Femur (tissue), 1 donor: Measurements from ENCODE around the gene SH3RF3.
"Not testable (repeated sequence)": the region's sequence is repeated elsewhere in the genome, so short reads cannot be mapped to it uniquely, and the experiment has no call there.

Experiments used
- DNase-seq: peaks from one replicate; pipeline ENCODE4 v3.0.0-alpha.2; 2017

Gene SH3RF3

DNA sequence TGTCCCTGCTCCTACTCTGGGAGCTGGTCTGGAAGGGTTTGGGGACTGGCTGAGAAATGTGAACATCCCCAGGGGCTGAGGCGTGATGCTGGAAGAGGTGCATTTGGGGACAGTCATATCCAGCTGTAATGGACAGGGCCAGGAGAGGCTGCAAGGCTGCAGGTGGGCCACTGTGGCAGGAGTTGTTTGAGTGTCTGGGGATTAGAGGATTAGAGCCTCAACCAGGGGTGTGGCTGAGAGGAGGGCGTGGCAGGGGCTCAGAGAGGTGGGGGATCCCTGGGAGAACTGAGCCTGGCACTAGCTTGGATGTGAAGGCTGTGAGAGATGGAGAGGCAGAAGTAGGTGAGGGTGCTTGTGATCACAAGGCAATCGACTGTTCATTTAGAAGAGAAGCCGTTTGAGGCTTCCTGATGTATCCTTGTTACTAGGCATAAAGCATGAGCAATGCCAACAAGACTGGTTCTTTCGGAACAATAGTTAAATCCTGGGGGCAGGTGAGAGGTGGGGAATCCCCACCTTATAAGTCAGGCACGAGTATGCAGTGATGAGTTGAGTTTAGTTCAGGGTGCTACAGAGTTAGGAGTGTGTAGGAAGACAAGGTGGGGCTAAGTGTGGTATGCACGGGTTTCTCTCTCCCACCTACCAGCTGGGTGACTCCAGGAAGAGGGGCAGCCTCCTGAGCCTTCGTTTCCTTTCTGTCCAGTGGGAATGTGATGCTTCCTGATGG lies 31.9 kb downstream of the SH3RF3 start:
- DNase-seq, result no peak

DNA sequence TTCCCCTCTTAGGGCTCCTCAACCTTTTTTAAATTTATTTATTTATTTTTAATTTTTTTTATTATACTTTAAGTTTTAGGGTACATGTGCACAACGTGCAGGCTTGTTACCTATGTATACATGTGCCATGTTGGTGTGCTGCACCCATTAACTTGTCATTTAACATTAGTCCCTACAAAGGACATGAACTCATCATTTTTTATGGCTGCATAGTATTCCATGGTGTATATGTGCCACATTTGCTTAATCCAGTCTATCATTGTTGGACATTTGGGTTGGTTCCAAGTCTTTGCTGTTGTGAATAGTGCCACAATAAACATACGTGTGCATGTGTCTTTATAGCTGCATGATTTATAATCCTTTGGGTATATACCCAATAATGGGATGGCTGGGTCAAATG lies 33.4 kb downstream of the SH3RF3 start:
- DNase-seq, result not testable (repeated sequence)

DNA sequence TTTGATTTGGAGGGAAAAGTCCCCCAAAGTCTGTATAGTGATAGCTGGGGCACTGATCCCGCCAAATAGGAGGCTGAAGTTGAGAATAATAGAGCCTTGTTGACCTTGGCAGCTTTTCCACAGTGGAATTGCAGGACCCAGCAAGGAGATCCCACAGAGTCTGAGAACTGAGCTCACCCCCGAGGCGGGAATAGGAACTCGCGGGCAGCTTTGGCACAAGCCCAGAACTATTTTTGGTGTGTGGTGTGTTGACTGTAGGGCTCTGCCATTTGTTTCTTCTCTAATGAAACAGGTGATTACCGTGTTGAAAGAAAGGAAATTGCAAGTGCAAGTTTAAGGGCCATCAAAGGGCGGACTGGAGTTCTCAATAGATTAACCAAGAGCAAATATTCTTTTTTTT lies 34.0 kb downstream of the SH3RF3 start:
- DNase-seq, result peak; percentile 82

DNA sequence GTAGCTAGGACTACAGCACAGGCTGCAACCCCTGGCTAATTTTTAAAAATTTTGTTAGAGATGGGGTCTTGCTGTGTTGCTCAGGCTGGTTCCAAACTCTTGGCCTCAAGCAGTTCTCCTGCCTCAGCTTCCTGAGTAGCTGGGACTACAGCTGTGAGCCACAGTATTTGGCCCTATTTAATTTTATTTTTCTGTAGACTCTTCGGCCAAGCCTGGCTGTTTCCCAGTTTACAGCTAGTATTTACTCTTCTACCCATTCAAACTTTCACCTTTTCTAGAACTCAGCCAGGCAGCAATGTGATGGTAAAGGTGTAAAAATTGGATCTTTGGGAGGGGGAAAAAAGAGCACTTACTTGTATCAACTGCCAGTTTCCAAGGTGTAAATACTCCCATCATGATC lies 35.3 kb downstream of the SH3RF3 start:
- no peak for DNase-seq

DNA sequence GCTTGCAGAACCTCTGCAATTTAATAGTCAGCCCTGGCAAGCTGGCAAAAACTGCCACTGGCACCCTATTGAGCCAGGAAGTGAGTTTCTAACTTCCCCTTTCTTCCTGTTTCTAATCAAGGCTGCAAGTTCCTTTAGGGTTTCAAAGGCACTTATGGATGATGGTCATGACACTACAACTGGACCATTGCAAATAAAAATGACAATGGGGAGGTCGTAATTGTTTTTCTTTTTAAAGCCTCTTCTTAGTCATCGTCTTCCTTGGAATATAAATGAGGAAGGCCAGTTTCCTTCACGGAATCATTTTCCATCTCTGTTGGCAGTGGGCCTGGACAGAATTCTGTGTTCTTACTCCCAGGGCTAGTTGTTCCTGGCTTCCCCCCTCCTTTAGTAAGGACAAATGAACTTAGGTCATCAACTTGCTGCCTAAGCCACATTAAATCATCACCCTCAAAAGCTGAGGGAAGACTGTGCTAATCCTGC lies 35.8 kb downstream of the SH3RF3 start:
- peak; percentile 75 for DNase-seq

DNA sequence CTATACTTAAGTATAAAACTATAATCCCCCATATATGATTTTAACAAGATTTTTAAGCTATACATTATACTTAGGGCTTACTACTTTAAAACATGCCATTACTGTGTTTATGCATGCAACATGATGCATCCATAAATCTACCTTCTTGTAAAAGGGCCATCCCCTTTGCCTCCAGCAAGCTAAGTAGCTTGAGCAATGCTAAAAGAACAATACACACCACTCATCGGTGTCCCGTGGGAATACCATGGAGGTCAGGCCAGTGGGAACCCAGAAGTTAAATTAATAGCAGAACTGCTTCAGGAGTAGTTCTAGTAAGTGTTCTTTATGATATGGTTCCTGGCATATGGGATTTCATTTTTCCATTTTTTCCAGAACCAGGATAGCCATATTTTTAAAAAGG lies 37.8 kb downstream of the SH3RF3 start:
- DNase-seq, result no peak

DNA sequence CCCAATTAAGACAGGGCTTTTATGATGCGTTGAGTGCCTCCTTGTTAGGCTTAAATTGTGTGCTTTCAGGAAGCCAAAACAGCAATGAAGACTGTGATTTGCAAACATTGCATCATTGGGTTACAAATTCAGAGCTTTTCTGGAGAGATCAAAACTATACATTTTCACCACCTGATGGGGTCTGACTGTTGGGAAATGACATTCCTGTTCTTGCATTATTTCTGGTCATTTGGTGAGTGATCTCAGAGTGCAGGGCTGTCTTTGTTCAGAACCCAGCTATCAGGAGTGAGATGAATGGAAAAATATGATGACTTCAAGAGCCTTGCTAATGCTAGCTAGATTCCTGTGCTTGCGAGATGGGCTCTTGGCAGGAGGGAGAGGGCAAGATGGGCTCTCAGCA lies 39.1 kb downstream of the SH3RF3 start:
- no peak for DNase-seq

DNA sequence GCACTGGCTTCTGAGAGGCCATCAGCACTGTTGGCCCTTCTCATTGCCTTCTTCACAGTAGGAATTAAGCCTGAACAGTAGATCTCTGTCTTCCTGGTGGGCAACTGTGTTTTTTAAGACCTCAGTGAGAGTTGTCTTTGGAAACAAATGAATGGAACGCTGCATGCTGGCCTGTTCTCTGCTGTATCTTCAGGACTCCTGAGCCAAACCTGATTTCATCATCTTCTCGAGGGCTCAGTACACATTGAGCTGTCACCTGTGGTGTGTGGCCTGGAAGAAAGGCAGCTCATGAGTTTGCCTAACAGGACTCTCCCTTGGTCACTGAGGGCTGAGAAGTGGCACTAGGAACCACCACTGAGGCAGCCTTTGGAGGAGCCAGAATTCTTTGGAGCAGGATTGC lies 39.7 kb downstream of the SH3RF3 start:
- DNase-seq, result no peak

DNA sequence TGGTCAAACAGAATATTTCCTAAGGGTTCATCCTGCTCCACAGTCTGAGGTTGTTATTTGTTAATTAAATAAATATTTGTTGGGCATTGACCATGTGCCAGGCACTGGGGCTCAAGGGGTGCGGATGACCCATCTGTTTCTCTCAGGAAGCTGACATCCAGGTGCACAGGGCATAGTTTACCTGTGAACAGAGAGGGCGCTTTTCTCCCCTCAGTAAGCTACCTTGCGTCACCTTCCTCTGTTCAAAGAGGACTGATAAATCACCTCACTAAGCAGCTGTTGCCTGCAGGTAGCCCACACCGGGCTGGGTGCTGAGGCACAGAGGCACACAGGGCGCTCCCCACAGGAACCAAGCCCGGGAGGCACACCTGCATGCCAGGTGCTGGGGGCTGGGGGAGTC lies 41.6 kb downstream of the SH3RF3 start:
- DNase-seq, result no peak

DNA sequence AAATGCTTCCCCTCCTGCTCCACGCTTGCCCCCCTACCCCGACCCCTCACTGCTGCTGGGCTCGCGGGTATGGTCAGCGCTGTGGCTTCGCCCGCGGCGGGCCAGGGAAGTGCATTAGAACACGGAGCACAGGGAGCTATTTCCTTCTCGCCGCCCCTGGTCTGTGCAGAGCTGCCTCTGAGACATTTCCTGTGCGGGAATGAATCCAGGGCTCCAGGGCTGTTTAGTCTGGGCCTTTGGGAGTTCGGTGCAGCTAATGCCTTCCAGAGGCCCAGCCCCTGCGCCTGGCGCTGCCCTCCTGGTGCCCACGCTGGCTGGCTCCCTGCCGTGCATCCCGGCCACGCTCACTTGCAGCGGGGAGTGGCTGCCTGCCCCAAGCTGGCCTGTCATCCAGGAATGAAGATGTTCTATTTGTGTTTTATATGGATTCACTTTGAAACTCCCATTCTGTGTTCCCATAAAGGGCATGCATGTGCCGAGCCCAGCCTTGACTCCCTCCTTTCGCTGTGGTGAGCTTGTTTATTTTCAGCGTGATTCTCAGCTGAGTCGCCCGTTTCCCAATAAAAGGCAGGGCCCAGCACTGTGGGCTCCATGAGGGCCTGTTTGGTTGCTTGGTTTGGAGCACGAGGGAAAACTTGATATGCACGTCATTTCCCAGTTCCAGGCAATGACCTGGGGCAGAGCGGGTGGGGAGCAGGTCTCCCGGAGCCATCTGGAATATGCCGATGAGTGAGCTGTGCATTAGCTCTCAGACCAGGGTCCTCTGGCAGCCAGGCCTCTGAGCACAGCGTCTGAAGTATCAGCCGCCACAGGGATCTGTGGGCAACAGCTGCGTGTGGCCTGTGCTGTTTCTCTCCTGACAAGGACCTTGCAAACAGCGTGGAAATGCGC lies 42.7 kb downstream of the SH3RF3 start:
- peak; percentile 75 for DNase-seq

DNA sequence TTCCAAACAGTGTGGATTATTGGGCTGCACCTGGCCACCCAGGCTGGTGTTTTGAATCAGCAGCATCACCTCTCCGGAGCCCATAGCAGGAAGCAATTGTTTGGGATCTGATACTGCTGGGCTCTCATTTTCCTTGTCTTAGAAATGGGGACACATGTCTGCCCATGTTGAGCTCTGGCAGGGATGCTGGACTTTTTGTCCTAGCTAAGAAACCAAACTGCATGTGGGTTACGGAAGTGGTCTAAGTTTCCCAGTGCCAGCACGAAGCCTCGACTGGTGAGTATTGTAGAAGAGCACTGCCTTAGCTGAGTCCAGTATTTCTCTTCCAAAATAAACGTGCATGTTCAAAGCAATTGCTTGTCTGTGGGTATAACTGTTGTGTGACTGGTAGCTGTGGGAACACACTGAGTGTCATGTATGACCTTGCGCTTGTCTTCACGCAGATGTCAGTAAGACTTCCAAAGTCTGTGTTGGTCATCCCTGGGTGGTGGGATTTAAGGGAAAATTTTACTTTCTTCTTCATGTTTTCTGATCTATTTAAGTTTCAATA lies 43.6 kb downstream of the SH3RF3 start:
- no peak for DNase-seq

DNA sequence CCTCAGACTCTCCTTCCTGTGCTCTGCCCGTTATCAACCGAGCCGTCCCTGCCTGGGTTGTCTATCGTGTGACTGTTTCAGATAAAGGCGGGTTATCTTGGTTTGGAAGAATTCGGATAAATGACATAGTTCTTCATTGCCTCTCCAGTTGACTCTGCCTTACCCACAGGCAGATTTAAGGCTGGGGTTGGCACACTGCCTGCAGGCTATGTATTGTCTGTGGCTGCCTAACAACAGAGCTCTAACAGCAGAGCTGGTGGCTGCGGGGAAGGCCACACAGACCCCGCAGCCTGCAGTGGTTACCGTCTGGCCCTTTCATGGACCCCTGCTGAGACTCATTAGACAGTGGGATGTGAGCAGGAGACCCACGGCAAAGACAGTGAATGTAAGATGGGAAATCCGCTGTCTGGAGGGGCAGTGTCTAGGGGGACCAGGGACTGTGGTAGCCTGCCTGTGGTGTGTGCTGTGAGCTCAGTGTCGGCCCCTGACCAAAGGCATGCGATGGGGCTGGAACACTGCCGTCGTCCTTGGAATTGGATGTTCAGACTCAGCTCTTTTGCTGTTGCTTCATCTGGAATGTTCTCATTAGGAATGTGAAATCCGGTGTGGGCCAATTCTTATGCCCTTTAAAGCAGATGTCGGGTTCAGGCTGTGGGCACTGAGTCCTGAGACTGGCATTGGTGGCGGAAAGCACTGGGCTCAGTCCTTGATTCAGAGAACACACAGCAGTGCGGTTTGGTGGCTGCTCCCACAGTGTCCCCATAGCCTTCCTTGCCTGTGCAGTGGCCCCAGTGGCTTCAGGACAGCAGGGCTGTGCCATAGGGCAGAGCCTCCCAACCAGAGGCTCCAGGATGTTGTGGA lies 44.5 kb downstream of the SH3RF3 start:
- peak; percentile 84 for DNase-seq

DNA sequence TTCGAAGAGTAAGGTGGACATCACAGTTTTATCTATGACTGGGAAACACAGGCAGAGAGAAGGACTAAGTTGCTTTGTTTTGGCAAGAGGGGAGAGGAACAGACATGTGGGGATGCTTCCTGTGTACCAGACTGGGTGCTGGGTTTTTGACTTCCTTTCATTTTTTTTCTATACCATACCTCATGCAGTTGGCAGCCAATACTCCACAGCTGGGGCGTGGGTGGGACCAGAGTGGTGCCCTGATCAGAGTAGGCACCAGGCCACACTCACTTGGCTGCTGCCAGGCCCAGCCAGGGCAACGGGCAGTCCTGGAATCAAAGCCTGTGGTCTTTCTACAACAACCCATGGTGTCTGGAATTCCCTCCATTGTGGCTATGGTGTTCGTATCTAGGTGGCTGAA lies 45.2 kb downstream of the SH3RF3 start:
- DNase-seq, result peak; percentile 52

DNA sequence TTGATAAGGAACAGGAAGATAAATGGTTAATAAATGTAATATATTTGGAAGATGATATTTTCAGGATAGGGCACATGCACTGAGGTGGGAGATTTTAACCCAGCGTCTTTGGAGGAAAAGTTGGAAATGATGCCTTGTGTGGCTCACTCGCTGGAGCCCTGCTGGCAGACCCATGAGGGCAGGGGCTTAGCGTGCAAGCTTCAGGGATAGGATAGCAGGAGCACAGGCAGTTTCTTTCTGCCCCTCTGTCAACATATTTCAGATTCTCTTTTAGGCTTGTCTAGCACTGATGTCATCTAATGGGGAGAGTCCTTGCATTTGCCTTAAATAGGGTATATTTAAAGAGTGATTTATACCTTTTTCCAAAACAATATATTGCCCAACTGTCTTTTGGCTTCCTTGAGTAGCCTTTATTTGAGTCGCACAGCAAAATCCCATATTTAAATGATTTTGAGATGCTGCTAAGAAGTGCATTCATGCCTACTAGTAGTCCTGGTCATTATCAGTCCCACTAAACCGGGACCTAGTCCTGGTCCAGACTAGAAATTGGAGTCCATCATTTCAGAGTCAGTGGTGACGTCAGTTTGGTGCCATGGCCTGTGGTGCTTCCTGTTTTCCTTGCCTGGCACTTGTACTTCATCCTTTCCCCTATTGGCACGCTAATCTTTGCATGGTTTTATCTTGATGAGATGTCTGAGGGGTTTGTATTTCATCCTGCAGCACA lies 45.8 kb downstream of the SH3RF3 start:
- DNase-seq, result no peak

DNA sequence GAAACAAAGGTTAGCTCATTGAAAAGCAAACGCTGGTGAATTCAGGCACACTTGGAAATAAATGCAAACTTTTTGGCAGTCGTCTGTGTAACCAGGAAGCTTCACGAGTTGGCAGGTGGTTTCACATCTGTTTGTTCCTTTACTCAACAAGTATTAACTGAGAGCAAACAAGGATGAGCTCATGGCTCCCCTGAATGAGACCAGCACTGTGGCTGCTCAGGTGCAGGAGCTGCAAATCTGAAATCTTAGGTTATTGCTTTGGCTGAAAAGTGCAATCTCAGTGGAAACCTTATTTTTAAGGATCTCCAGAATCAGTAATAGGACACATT lies 46.3 kb downstream of the SH3RF3 start:
- no peak for DNase-seq

DNA sequence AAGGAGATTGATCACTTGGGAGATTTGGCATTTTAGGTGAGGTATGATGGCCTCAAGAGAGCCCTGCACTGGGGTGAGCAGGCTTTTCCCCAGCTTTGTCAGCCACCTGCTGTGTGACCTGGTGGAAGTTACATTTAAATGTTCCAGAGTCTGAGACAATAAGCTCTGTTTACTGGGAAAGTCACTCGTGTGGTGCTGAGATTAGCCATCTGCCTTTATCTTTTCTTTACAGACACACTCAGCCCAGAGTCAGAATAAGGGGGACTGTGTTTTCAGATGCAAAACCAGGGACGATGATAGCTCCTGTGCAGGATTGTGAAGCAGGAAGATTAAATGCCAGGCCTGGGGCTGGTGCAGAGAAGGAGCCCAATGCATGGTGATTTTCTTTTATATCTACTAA lies 47.9 kb downstream of the SH3RF3 start:
- DNase-seq, result no peak

DNA sequence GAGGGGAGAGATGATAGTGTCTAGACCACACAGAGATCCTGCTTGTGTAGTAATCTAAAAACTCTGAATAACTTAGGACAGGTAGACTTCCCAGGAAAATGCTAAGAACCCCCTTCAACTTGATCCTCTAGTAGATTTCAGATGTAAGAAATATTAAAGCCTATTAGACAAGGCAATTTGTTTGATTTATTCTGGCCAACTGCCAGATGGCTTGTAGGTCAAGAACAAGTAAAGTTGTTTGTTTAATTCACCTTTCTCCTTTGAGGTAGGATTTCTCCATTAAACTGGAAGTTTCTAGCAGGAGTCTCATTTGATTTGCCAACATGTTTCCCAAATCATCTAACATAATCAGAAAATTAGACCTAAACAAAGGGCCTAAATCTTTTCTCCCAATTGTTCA lies 48.6 kb downstream of the SH3RF3 start:
- no peak for DNase-seq

DNA sequence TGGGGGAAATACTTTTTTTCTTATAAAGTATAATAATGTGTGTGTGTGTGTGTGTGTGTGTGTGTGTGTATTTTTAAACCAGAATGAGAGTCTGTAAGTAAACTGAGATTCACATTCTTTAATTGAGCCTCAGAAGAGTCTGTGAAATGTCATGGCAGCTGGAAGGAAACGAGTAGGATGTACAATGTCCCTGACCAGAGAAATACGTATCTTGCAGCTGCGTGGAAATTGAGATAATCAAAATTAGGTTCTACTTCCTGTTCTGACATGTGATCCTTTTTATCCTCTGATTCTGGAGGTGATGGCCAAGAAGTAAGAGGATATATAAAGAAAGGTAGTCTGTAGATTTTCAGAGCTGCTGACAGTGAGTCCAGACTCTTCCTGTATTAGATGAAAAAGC lies 50.0 kb downstream of the SH3RF3 start:
- no peak for DNase-seq

DNA sequence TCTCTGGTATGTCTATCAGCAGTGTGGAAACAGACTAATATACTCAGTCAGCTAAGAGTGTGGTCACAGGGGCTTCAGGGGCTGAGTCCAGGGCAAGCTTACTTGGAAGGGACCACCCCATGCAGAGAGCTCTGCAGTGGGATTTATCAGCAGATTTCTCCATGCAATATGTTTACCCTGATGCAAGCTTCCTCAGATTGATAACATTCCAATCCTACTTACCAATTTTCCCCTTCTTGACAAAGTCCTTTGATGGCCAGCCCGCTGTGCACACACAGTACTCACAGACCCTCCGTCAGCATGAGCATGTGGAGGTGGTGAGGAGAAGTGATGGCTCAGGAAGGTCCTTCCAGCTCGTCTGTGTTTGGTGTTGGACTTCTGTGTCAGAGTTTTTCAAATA lies 51.8 kb downstream of the SH3RF3 start:
- DNase-seq, result no peak

DNA sequence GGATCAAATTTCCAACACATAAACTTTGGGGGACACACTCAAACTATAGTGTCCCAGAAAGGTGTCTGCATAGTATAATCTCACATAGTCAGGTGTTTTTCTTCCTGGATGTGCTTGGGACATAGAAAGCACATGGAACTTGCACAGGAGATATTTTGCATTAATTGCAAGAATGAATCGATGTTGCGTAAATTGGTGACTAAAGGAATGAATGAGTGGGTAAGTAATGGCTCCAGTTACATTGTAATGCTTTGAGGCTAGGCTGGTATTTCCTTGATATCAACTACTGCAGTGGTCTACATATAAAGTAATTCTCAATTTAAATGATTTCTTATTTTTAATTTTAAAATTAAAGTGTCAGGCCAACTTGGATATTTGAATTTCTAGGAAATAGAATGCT lies 53.4 kb downstream of the SH3RF3 start:
- no peak for DNase-seq

DNA sequence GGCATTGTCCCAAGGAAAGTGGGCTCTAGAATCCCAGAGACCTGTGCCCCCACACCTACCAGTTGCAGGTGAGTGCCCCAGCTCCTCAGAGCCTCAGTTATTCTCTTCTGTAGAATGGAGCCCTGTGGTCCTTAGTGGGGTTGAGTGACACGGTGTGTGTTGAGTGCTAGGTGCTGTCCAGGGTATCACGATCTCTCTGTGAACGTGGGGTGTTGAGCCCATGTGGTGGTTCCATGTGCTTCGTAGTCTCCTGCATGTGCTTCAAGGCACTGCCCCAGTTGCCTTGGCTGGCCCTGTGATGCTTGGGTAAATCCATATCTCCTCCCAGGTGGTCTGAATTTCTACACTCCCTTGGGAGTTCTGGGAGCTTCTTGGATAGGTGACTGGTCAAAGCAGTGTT lies 54.9 kb downstream of the SH3RF3 start:
- no peak for DNase-seq

DNA sequence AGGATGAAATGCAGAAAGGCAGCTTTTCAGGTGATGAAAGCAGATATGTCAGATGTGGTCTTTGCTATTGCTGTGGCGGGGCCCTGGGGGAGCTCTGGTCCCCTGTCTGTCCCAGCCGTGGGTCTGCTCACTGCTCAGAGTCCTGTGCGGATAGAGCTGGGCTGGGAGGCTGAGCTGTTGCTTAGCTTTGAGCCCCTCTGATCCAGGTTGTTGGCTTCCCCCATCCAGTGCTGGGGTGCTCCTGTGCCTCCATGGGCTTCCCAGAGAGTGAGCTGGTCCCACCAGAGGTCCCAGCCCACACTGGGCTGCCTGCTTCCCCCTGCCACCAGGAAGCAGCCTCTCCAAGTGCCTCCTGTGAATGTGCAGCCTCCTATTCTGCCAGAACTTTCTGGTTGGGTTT lies 55.4 kb downstream of the SH3RF3 start:
- no peak for DNase-seq
